CD4-positive, alpha-beta T cell treated with Interleukin-1 beta for 1 hour (primary cell): ENCODE results near the gene PDLIM5.
"Not testable (repeated sequence)": the region's sequence is repeated elsewhere in the genome, so short reads cannot be mapped to it uniquely, and the experiment has no call there.

Source experiments
- DNase-seq, 2 donors: peaks; one replicate each; pipeline ENCODE4 v3.0.0-alpha.2; 2020 to 2022

PDLIM5 gene

DNA sequence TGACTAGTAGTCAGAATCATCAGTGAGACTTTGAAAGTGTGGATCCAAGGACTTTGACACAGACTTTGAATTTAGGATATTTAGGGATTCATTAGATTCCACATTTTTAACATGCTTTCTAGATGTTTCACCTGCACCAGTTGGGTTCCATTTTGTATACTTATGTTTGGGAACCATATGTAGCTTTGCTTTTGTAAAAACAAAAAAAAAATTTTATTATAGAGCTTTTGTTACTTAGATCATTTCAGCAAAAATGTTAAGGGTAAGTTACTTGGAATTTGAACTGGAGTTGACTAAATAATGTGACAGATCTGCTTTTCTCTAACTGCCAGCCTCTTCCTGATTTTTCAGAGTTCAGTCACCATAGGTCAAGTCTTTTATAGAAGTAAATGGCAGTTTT, 14.6 kb downstream of the PDLIM5 start:
- no peak for DNase-seq

DNA sequence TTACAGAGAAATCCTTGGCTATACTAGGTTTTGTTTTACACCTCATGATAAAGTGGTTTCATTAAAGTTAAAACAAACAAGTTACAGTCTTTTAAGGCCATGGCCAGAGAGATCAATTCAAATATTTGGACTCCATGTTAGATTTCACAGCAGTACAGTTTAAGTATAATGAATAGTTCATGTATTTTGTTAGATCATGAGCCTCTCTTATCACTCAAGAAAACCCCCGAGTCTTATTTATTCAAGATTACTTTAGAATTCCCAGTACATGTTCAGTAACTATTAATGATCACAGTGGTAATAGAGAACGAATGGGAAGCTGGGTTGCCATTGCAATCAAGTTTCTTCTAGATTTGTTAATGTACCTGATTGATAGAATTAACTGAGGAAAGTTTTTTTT, 15.2 kb downstream of the PDLIM5 start:
- DNase-seq: no peak

DNA sequence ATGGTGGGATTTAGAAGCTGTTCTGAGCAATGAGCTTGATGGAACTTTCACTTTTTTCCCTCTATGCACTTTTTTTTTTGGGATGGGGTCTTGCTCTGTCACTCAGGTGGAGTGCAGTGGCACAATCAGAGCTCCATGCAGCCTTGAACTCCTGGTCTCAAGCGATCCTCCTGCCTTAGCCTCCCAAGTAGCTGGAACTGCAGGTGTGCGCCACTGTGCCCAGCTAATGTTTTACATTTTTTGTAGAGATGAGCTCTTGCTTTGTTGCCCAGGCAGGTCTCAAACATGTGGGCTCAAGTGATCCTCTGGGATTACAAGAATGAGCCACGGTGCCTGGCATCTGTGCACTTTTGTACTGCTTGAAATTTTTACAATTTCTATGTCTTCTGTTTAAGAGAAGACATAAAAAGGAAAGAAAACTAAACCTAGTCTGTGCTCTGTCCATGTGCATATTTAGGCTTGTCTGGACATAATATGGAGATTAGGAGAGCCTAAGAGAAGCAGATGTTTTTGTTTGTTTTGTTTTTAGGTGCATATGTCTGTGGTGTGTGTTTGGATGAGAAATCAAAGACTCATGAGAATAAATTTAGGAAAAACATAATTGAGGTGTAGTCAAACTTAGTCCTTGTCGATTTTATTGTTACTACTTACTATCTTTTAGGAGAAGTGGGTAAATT, 16.5 kb downstream of the PDLIM5 start:
- no peak for DNase-seq

DNA sequence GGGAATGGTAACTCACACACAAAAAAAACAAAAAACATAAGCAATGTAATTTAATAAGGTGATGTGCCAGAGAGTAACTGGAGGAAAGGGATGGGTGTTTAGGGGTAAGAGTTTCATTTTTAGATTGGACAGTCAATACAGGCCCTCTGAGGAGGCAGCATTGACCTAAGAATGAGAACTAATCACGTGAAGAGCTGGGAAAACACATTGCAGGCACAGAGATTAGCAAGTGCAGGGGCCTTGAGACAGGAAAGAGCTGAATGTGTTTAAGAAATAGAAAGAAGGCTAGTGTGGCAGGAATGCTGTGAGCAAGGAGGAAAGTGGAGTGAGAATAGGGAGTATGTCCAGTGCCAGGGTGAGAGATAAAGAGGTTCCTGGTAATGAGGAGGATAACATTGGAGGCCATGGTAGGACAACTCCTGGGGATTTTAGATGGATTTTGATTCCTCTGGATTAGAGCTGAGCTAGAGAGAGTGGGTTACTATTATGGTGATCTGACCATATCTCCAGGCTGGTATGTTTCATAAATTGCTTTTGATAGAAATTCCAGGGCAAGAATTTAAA, 17.6 kb downstream of the PDLIM5 start:
- no peak for DNase-seq

DNA sequence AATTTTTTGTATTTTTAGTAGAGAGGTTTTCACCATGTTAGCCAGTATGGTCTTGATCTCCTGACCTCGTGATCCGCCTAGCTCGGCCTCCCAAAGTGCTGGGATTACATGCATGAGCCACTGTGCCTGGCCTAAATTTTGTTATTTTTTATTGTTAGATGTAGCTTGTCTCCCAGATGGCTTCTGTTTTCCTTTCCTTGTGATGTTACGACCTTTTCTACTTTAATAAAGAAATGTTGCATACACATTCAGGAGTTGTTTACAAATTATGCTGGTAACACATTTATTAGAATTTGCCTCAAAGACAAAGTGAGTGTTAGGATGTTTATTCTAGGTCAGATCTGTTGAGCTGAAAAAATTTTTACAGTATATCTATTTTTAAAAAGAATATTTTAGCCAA, 18.4 kb downstream of the PDLIM5 start:
- no peak for DNase-seq

DNA sequence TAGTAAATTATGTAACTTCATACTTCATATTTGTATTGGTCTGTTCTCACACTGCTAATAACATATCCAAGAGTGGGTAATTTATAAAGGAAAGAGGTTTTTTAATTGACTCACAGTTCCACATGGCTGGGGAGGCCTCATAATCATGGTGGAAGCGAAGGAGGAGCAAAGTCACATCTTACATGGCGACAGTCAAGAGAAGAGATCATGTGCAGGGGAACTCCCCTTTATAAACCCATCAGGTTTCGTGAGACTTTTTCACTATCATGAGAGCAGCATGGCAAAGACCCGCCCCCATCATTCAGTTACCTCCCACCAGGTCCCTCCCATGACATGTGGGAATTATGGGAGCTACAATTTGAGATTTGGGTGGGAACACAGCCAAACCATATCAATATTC, 19.0 kb downstream of the PDLIM5 start:
- DNase-seq: not testable (repeated sequence)

DNA sequence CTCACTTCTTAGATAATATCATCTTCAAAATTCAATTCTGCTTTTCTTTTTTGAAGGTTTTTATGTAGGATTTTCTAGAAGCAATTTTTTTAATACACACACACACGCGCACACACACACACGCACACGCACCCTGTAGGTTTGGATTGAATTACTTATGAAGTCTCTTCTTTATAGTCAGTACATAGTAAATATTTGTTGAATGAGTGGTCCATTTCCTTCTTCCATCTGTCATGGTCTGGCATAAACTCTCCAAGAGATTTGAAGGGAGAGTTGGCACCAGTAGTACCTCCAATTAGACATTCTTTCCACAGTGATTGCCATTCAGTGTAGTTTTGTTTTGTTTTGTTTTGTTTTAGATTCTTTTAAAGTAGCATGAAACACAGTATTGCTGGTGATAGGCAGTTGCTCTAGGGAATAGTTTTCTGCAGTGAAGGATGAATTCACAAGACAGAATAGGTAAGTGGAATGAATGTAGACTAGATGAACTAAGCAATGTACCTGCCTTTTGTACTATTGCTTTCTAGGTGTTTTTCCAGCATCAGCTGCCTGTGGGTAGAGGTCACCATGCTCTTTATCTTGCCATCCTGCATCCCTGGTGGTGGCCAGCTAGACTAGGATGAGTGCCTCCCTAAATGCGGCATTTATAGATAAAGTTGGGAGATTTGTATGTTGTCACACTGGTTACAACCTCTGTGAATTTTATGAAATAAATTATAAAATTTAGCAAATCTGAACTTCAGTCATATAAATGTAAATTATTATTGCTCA, 20.5 kb downstream of the PDLIM5 start:
- DNase-seq: no peak

DNA sequence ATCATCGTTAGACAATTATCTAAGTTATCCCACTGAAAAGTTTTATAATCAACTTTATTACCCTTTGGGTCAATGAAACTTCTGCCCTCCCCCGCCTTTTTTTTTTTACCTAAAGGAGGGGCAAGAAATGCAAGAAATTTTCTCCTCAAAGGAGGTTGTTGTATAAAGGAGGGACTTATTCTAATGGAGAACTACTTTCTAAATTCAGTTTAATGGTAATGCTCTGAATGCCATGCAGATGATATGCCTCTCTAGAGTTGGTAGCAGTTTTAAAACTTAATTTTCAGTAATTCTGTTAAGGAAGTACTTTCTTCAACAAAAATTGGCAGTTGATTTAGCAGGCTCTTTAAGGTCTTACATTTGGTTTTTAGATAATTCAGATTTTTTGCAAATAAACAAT, 23.3 kb downstream of the PDLIM5 start:
- DNase-seq: no peak

DNA sequence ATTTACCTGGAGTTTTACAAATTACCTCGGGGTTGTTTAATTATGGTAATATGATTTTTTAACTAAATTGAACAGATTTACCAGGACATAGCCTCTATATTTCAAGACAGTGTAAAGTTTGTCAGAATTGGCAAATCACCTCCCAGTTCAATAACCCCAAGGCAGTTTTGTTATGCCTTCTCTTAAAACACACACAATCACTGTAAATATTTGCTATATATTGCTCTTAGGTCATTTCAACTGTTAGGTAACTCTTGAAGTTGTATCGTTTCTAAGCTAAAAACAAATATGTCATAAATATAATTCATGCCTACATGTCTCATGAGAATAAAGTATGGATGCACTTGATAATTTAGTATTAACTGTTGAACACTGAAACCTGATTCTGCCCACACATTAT, 24.1 kb downstream of the PDLIM5 start:
- no peak for DNase-seq

DNA sequence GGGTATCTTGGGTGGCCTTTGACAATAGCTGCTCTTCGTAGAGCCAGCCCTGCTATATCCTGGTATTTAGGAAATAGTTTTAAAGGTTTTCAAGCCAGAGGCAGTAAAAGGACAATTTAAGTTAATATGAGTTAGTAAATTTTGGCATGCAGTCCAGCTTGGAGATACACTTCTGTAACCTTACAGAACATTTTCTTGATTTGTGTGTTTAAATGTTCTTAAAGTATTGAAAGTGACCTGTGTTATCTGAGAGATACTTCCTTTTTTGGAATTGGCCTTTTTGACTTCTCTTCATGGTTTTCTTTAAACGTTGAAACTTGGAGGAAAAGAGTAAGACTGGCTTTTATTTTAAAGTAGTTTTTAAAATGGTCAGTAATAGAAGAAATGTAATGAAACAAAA, 25.5 kb downstream of the PDLIM5 start:
- DNase-seq: no peak

DNA sequence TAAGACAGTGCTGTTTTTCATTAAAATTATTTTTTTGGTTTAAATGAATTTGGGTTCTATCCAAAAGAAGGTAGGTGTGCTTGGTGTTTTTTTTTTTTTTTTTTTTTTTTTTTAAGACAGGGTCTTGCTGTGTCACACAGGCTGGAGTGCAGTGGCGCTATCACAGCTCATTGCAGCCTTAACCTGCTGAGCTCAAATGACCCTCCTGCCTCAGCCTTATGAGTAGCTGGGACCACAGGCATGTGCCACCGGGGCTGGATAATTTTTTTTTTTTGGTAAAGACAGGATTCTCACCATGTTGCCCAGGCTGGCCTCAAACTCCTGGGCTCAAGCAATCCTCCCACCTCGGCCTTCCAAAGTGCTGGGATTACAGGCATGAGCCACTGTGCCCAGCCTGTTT, 27.1 kb downstream of the PDLIM5 start:
- not testable (repeated sequence) for DNase-seq

DNA sequence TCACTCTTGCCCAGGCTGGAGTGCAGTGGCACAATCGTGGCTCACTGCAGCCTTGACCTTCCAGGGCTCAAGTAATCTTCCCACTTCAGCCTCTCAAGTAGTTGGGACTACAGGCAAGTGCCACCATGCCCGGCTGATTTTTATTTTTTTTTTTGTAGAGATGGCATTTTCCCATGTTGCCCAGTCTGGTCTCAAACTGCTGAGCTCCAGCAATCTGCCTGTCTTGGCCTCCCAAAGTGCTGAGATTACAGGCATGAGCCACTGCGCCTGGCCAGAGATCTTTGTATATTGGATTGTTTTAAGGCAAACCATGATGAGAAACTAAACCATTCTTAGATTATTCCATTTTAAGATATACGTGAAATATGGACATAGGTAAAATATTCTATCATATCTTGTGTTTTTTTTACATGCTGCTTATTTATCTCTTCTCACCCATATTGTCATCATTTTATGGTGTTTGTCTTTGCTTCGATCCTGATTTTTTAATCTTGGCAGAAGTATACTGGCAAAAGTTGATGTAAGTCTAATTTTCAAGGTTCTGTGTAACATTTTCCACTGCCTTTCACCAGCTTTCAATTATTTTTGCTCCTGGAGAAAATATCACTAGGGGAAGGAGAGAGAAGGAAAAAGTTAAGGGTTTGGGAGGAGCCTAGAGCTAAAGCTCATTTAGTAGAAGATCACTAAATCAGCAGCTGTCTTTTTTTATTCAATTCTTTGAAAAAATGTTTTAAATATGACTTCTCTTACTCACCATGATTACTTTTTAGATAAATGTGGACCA, 27.8 kb downstream of the PDLIM5 start:
- no peak for DNase-seq

DNA sequence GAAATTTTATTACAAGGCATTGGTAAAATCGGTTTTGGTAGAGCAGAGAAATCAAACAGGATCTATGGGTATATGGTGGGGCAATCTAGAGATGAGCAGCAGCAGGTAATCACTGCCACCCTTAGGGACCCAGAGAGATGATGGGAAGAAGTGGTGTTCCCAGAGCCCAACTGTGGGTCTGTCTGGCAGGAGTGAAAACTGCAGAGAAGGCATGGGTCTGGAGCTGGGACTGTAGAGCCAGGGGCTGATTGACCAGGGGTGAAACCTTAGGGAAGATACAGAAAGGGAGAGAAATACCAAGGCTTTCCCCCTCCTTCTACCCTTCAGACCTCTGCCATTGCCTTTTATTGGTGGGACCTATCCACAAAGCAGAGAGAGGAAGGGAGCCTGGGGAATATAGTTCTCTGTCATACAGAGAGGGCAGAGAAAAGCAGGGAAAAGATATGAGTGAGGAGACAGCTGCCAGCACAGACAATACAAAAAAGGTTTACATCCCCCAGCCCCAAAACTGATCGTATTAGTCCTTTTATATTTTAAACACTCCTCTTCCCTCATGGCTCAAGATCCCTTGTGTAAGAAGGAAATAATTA, 28.7 kb downstream of the PDLIM5 start:
- DNase-seq: no peak

DNA sequence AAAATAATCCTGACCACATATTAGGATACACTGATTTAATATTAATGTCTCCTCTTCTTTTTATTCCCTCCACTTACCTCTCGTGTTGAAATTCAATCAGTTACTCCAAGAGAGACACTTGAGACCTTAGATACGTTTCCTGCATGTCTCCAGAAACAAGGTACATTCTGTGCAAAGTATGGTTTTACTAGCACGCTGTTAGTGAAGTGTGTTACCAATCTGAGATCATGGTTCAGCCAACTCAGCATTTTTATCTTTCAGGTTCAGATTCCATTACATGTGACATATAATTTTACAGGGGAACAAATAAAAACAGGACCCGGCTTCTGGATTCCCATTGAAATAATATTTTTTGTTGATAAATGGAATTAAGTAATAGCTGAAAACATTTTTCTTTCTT, 32.2 kb downstream of the PDLIM5 start:
- no peak for DNase-seq

DNA sequence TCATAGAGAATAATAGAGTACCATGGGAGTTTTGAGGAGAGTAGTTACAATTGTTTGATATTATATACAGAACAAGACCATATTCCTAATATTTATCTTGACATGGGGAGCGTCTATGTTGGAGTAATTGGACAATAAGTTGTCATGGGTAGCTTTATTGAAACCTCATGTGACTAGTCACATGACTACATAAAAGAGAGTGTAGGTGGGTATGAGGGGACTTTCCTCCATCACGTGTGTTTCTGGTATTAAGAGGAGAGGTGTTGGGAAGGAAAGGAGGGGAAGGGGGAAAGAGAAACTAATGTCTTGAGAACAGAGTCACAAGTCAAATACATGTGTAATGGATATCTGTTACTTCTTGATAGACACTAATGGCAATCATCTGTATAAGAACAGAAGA, 33.1 kb downstream of the PDLIM5 start:
- DNase-seq: no peak

DNA sequence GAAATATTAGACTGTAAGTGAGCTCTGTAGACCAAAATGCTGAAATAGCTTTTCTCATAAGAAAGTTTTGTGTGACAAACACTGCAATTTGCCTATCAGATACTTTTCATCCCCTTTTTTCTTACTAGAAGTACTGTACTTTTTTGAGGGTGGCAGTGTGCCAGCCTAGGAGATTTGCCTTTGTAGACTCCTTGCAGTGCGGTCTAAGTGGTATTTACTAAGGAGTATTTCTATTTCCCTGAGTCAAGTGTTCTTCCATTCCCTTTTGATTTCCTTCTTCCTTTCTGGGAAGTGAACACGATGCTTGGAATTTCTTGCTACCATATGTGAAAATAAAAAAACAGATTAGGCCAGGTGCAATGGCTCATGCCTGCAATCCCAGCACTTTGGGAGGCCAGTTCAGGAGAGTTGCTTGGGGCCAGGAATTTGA, 34.6 kb downstream of the PDLIM5 start:
- DNase-seq: no peak

DNA sequence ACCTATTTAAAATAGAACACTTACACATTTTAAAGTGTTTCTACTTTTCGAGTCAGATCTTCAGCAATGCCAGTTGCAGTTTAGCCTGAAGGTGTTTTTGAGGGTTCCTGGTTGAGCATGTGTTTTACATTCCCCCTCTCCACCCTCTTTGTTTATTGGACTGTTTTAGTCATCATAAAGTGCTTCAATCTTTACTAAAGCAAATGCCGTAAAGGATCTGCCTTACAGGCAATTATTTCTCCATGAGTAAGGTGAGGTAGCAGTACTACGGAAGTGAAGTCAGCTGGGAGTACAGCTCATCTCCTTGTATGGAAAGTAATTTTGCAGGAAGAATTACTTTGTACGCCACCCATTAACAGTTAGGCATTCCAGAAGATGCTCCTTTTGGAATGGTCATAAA, 36.9 kb downstream of the PDLIM5 start:
- no peak for DNase-seq

DNA sequence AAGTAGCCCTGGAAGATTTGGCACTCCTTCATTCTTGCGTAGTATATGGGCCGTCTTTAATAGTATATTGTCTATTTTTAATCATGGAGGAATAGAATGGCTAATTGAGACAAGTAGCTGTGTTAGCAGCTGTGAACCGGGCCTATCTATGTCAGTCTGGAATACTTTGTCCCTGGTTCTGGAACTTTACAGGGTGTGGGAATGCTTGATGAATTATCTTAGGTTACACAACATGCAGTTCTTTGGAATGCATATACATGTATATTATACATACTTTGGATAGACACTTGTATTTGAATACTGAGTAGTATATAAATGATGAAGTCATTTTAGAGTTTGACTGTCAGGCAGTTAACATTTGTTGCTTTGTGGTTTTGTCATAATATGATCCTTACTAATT, 37.4 kb downstream of the PDLIM5 start:
- DNase-seq: no peak

DNA sequence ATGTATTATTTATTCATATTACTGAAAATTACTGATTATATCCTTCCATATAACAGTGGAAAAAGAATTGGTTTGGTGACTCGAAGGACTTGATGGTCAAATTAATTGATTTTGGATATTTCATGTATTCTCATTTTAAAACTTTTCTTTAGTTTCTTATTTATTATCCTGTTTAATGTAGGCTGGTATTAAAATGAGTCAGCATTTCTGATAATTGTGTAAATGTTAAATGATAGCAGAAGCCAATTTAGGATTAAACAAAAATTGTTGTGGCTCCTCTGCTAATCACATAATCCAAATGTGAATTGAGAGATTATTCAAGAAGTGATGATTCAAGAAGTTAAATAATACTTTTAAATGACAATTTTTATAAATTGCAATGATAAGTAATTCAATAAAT, 38.7 kb downstream of the PDLIM5 start:
- DNase-seq: no peak

DNA sequence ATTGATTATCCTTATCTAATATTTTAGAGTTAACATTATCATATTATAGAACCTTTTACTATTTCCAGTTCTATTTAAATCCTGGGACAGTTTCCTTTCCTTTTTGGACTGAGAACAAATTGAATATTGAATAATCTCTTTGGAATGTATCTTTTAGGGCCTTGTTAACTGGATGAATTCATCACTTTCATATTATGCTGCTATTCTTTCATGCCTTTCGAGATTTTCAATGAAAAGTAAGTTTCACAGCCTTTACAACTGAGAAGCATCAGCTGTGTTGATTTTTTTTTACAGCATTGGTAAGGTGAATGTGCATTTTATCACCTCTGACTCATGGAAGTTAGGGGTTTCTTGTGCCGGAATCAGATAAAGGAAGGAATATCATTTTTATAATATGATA, 39.6 kb downstream of the PDLIM5 start:
- DNase-seq: no peak

DNA sequence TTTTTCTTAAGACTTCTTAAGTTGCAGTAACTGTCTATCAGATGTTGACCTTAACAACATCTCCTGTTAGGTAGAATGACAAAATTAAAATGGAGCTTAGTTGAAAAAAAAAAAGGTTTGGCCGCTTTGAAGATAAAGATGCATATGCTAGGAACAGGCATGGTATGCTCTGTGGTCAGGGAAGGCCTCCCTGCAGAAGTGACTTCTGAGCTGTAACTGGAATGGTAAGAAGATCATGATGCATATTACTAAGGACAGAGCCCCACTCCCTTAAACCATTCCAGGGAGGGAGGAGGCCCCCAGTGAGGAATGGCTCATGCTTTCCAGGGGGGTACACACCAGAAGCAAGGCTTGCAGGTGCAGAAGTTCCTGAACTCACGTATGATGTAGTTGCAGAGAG, 43.7 kb downstream of the PDLIM5 start:
- no peak for DNase-seq

DNA sequence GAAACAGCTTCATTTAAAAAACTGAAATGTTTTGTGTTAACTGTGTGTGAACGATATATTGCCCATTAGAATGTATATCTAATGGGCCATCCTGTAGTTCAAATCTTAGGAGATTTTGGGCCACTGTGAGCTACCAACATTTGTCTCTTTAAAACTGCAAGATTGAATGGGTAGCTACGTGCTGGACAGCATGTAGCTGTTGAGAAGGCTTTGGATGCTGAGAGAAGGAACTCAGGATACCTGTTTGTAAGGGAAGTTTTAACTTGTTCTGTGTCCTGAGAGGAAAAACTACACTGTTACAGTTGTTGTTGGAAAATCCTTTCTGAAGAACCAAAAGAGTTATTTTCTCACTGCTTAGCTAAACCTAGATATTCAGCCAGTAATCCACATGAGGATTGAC, 45.9 kb downstream of the PDLIM5 start:
- no peak for DNase-seq

DNA sequence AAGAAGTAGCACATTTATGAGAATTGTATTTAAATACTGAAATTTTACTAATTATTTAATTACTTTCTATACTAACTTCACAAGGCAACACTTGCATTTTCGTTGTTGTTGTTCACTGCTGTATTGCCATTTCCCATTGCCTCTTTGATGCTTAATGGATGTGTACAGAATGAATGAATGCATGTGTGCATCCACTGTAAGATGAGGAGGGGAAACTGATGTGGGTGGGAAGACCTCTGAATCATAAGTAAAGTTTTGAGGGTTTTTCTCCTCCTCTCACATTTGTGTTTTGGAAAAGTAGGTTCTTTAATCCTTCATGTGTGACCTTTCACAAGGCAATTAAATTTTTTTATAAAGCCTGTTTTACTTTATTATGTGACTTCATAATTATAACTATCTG, 46.8 kb downstream of the PDLIM5 start:
- DNase-seq: no peak
